ENCODE measurements around the gene MBD2. TPM values are rescaled to one million over a fixed set of nuclear protein-coding genes. Genes with fewer than 3 reads are reported as not detected.
A peak's percentile ranks its signal among the peaks of the same experiment; 100 is the strongest.
"Not testable (repeated sequence)": the region's sequence is repeated elsewhere in the genome, so short reads cannot be mapped to it uniquely, and the experiment has no call there.

MBD2 gene
- total RNA-seq, 5 donors from 2014 or later (not counting 1 experiment from before 2014, with no cell fraction given): 83.8 to 107 (median 97.5) TPM

DNA sequence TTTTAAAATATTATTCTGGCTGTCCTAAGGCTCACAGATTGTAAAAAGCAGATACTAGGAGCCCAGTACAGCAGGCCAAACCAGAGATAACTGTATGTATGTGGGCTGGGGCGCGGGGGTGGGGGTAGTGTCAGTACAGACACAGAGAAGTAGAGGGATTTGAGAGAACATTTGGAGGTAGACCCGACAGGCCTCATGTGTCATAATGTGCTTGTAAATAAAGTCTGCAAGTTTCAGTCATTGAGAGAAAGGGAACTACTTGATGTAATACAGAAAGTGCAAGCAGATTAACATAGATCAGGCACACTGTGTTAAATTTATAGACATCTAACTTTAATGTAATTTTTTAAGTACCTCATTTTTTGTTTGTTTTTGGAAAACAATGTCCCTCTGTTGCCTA is 37.4 kb upstream of the MBD2 start:
- Histone ChIP-seq H3K27ac (ENCODE audit: low read length) (no peak overlapping the region), H3K36me3 (ENCODE audit: control insufficient read depth in 2 of 2, extremely low read depth in 1 of 2, insufficient read depth in 1 of 2, low read length in 1 of 2) (no peaks in the 10 kb centered on the region), H3K4me1 (ENCODE audit: control insufficient read depth in 1 of 2, extremely low read depth in 1 of 2, insufficient read depth in 2 of 2, low read length in 2 of 2) (peaks cover 0 to 2% of the 10 kb centered on the region in 2 experiments), H3K27me3 (replicated peaks in 1 of 2; ENCODE audit: control insufficient read depth in 2 of 2, extremely low read depth in 1 of 2, insufficient read depth in 2 of 2, low read length in 1 of 2) (no peaks in the 10 kb centered on the region), H3K4me3 (ENCODE audit: control insufficient read depth in 1 of 2, extremely low read depth in 1 of 2, low read length in 1 of 2) (no peak overlapping the region), H3K9me3 (no peaks in the 10 kb centered on the region)
- CTCF ChIA-PET: no interaction called here
- ATAC-seq (replicated peaks in 1 of 4) (no peak), DNase-seq (no peak)
- Mint-ChIP-seq H3K27ac (peak overlapping the region in 1 of 2 donors; percentile 34), H3K27me3 (no peaks in the 10 kb centered on the region), H3K4me1 (peaks cover 0 to 27% (median 10%) of the 10 kb centered on the region in 3 donors), H3K4me3 (no peak overlapping the region), H3K36me3 (no peaks in the 10 kb centered on the region), H3K9me3 (no peaks in the 10 kb centered on the region)
- 50% methylated on average over 3 of the region's 3 CpGs for WGBS (ENCODE audit: insufficient coverage)
- POLR2A ChIA-PET: no interaction called here

DNA sequence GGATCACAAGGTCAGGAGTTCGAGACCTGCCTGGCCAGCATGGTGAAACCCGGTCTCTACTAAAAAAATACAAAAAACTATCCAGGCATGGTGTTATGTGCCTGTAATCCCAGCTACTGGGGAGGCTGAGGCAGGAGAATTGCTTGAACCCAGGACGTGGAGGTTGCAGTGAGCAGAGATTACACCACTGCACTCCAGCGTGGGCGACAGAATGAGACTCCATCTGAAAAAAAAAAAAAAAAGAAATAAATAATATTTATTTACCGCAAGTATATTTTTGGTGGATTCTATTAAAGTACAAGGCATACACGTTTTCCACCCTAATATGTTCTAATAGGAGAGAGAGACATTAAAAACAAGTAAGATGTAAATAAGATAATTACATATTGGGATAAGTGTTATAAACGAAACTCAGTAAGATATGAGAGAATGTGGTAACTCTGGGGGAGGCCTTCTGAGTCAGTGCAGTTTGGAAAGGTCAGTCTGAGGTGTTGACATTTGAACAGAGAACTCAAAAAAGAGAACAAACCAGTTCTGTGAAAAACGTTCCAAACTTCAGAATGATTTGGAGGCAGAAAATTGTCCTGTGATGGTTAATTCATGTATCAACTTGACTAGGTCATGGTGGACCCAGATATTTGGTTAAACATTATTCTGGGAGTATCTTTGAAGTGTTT is 36.1 kb upstream of the MBD2 start:
- WGBS (ENCODE audit: insufficient coverage): 0% methylated on average over 1 of the region's 9 CpGs
- CTCF ChIA-PET: no interaction called here

DNA sequence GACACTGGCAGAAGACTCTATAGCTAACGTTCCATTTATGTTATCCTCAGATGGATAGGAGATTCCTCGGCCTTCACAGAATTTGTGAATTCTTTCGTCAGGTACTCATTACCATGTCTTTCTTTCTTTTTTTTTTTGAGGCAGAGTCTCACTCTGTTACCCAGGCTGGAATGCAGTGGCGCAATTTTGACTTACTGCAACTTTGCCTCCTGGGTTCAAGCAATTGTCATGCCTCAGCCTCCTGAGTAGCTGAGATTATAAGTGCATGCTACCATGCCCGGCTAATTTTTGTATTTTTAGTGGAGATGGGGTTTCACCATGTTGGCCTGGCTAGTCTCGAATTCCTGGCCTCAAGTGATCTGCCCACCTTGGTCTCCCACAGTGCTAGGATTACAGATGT is 33.3 kb upstream of the MBD2 start:
- H3K27me3 ChIP-seq (replicated peaks in 1 of 2; ENCODE audit: control insufficient read depth in 2 of 2, extremely low read depth in 1 of 2, insufficient read depth in 2 of 2, low read length in 1 of 2); H3K9me3 Mint-ChIP-seq; H3K27me3 Mint-ChIP-seq; H3K9me3 ChIP-seq; H3K36me3 ChIP-seq (ENCODE audit: control insufficient read depth in 2 of 2, extremely low read depth in 1 of 2, insufficient read depth in 1 of 2, low read length in 1 of 2); H3K36me3 Mint-ChIP-seq; H3K4me3 ChIP-seq (ENCODE audit: control insufficient read depth in 1 of 2, extremely low read depth in 1 of 2, low read length in 1 of 2); H3K4me3 Mint-ChIP-seq; POLR2A ChIA-PET; H3K27ac Mint-ChIP-seq; ATAC-seq (replicated peaks in 1 of 4); CTCF ChIA-PET; DNase-seq; H3K27ac ChIP-seq (ENCODE audit: low read length); H3K4me1 ChIP-seq (ENCODE audit: control insufficient read depth in 1 of 2, extremely low read depth in 1 of 2, insufficient read depth in 2 of 2, low read length in 2 of 2); H3K4me1 Mint-ChIP-seq: not testable (repeated sequence)
- 96% methylated on average over 4 of the region's 6 CpGs for WGBS (ENCODE audit: insufficient coverage)

More for the DNA sequence above, 36.1 kb upstream of the MBD2 start:
- peaks cover 0 to 24% (median 10%) of the 10 kb centered on the region in 3 donors for H3K4me1 Mint-ChIP-seq
- H3K27me3 Mint-ChIP-seq: no peaks in the 10 kb centered on the region
- Histone ChIP-seq H3K4me1 (ENCODE audit: control insufficient read depth in 1 of 2, extremely low read depth in 1 of 2, insufficient read depth in 2 of 2, low read length in 2 of 2) (peaks cover 0 to 2% of the 10 kb centered on the region in 2 experiments), H3K9me3 (no peaks in the 10 kb centered on the region), H3K4me3 (ENCODE audit: control insufficient read depth in 1 of 2, extremely low read depth in 1 of 2, low read length in 1 of 2) (no peak overlapping the region), H3K36me3 (ENCODE audit: control insufficient read depth in 2 of 2, extremely low read depth in 1 of 2, insufficient read depth in 1 of 2, low read length in 1 of 2) (no peaks in the 10 kb centered on the region), H3K27ac (ENCODE audit: low read length) (no peak overlapping the region), H3K27me3 (replicated peaks in 1 of 2; ENCODE audit: control insufficient read depth in 2 of 2, extremely low read depth in 1 of 2, insufficient read depth in 2 of 2, low read length in 1 of 2) (no peaks in the 10 kb centered on the region)
- POLR2A ChIA-PET: no interaction called here
- no peak overlapping the region for H3K27ac Mint-ChIP-seq
- no peaks in the 10 kb centered on the region for H3K36me3 Mint-ChIP-seq
- DNase-seq: no peak
- H3K9me3 Mint-ChIP-seq: no peaks in the 10 kb centered on the region
- no peak for ATAC-seq (replicated peaks in 1 of 4)
- no peak overlapping the region for H3K4me3 Mint-ChIP-seq

DNA sequence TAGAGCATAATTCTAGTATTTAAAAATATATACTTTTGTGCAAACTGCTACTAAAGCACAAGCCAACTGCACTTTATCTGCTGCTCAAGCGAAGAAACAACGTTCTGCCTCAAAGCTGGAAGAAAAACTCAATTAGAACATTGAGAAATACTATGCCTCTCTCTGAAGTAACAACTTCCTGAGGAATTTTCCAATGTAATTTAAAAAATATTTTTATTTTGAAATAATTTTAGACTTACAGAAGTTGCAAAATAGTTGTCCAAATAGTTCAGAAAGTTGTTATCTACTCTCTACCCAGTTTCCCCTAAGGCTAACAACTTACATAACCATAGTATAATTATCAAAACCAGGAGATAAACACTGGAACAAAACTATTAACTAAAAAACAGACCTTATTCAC is 32.5 kb upstream of the MBD2 start:
- no peak for DNase-seq
- no peak overlapping the region for H3K4me3 ChIP-seq (ENCODE audit: control insufficient read depth in 1 of 2, extremely low read depth in 1 of 2, low read length in 1 of 2)
- peaks cover 0 to 8% (median 3%) of the 10 kb centered on the region in 3 donors for H3K4me1 Mint-ChIP-seq
- no peaks in the 10 kb centered on the region for H3K36me3 Mint-ChIP-seq
- no peaks in the 10 kb centered on the region for H3K27me3 Mint-ChIP-seq
- ATAC-seq (replicated peaks in 1 of 4): no peak
- no peaks in the 10 kb centered on the region for H3K9me3 Mint-ChIP-seq
- POLR2A ChIA-PET: no interaction called here
- H3K27ac ChIP-seq (ENCODE audit: low read length): no peak overlapping the region
- H3K27ac Mint-ChIP-seq: no peak overlapping the region
- H3K4me1 ChIP-seq (ENCODE audit: control insufficient read depth in 1 of 2, extremely low read depth in 1 of 2, insufficient read depth in 2 of 2, low read length in 2 of 2): no peaks in the 10 kb centered on the region
- no peaks in the 10 kb centered on the region for H3K9me3 ChIP-seq
- no peaks in the 10 kb centered on the region for H3K27me3 ChIP-seq (replicated peaks in 1 of 2; ENCODE audit: control insufficient read depth in 2 of 2, extremely low read depth in 1 of 2, insufficient read depth in 2 of 2, low read length in 1 of 2)
- no peak overlapping the region for H3K4me3 Mint-ChIP-seq
- CTCF ChIA-PET: interaction anchor here in 1 of 2 donors (0.6 kb wide), 1 partner anchor 43 kb away, joined by 4 read pairs; no protein-coding TSS in a partner anchor
- no CpG with 5 or more reads among the region's 2 CpGs for WGBS (ENCODE audit: insufficient coverage)
- H3K36me3 ChIP-seq (ENCODE audit: control insufficient read depth in 2 of 2, extremely low read depth in 1 of 2, insufficient read depth in 1 of 2, low read length in 1 of 2): no peaks in the 10 kb centered on the region

DNA sequence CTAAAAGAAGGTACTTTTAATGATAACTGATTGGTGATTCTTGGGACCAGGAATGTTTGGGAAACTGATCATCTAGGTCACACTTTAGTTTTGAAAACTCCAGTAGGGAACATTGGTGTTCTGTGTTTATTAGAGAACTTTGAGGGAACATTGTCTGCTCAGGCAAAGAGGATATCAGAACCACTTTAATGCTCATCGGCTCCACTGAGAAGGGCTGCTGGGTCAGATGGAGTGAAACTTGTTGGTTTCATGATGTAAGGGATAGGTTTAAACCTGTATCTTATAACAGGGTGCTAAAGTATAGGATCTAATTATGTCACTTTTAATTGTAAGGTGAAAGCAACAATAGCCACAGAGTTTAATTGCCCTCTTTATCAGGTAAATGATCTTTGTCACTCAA is 30.7 kb upstream of the MBD2 start:
- no peaks in the 10 kb centered on the region for H3K36me3 ChIP-seq (ENCODE audit: control insufficient read depth in 2 of 2, extremely low read depth in 1 of 2, insufficient read depth in 1 of 2, low read length in 1 of 2)
- ChIA-PET CTCF (no interaction called here), POLR2A (no interaction called here)
- H3K4me3 Mint-ChIP-seq: no peak overlapping the region
- H3K4me1 Mint-ChIP-seq: peaks cover 4 to 14% (median 12%) of the 10 kb centered on the region in 3 donors
- H3K9me3 Mint-ChIP-seq: no peaks in the 10 kb centered on the region
- no peaks in the 10 kb centered on the region for H3K36me3 Mint-ChIP-seq
- no peak overlapping the region for H3K4me3 ChIP-seq (ENCODE audit: control insufficient read depth in 1 of 2, extremely low read depth in 1 of 2, low read length in 1 of 2)
- H3K27me3 ChIP-seq (replicated peaks in 1 of 2; ENCODE audit: control insufficient read depth in 2 of 2, extremely low read depth in 1 of 2, insufficient read depth in 2 of 2, low read length in 1 of 2): no peaks in the 10 kb centered on the region
- no peak for DNase-seq
- no peak for ATAC-seq (replicated peaks in 1 of 4)
- no peaks in the 10 kb centered on the region for H3K9me3 ChIP-seq
- H3K4me1 ChIP-seq (ENCODE audit: control insufficient read depth in 1 of 2, extremely low read depth in 1 of 2, insufficient read depth in 2 of 2, low read length in 2 of 2): peaks cover 0 to 8% of the 10 kb centered on the region in 2 experiments
- WGBS (ENCODE audit: insufficient coverage): no CpG with 5 or more reads among the region's 1 CpG
- H3K27me3 Mint-ChIP-seq: no peaks in the 10 kb centered on the region
- H3K27ac Mint-ChIP-seq: no peak overlapping the region
- no peak overlapping the region for H3K27ac ChIP-seq (ENCODE audit: low read length)

DNA sequence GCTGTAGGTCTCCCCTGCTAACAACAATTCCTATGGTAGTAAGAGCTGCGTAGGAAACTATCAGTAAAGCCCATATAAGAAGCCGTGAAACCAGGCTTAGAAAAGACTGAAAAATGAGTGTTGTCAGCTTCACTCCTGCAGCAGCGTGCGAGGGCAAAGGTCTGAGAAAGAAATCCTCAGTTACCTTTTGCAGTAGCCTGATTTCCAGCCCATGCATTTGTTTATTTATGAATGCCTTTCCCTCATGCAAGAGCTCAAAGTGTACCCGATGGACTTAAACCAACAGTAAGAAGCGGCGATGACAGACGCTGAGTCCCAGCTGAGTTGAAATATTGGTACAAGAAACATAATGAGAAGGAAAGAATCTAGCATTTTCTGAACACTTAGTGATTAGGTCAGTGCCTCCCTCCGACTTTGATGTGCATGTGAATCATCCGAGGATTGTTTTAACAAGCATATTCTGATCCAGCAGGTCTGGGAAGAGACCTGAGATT is 29.8 kb upstream of the MBD2 start:
- Histone ChIP-seq H3K36me3 (ENCODE audit: control insufficient read depth in 2 of 2, extremely low read depth in 1 of 2, insufficient read depth in 1 of 2, low read length in 1 of 2) (no peaks in the 10 kb centered on the region), H3K4me3 (ENCODE audit: control insufficient read depth in 1 of 2, extremely low read depth in 1 of 2, low read length in 1 of 2) (no peak overlapping the region), H3K9me3 (no peaks in the 10 kb centered on the region), H3K27ac (ENCODE audit: low read length) (no peak overlapping the region), H3K27me3 (replicated peaks in 1 of 2; ENCODE audit: control insufficient read depth in 2 of 2, extremely low read depth in 1 of 2, insufficient read depth in 2 of 2, low read length in 1 of 2) (no peaks in the 10 kb centered on the region), H3K4me1 (ENCODE audit: control insufficient read depth in 1 of 2, extremely low read depth in 1 of 2, insufficient read depth in 2 of 2, low read length in 2 of 2) (peaks cover 0 to 8% of the 10 kb centered on the region in 2 experiments)
- no peak overlapping the region for H3K27ac Mint-ChIP-seq
- POLR2A ChIA-PET: interaction anchor here in 1 of 2 donors (1.0 kb wide), 1 partner anchor 35 kb away, joined by 3 read pairs; no protein-coding TSS in a partner anchor
- no peak overlapping the region for H3K4me3 Mint-ChIP-seq
- DNase-seq: no peak
- ATAC-seq (replicated peaks in 1 of 4): no peak
- 88% methylated on average over 4 of the region's 10 CpGs for WGBS (ENCODE audit: insufficient coverage)
- CTCF ChIA-PET: no interaction called here
- H3K36me3 Mint-ChIP-seq: no peaks in the 10 kb centered on the region
- no peaks in the 10 kb centered on the region for H3K27me3 Mint-ChIP-seq
- H3K9me3 Mint-ChIP-seq: no peaks in the 10 kb centered on the region
- peaks cover 6 to 14% (median 12%) of the 10 kb centered on the region in 3 donors for H3K4me1 Mint-ChIP-seq

Data from T-cell (primary cell).